GM12878 (cell line): ENCODE measurements around the gene CBFA2T3. TPM values are rescaled to one million over a fixed set of nuclear protein-coding genes. Genes with fewer than 3 reads are reported as not detected.

Experiments used
- ATAC-seq: fragments of 200-7000 bp; cut with Tn5 transposase; 3 replicates; pipeline ENCODE4 v1.9.1; 2020; ENCODE audit warnings: mild to moderate bottlenecking, moderate library complexity
- BruUV-seq: library from RNA; stranded (reverse); fragments of 400-500 nt; replicated peaks from 2 replicates; lab custom pipeline; 2021; lab: Mats Ljungman, UMichigan
- CTCF ChIA-PET: fragments of 300-600 bp; sonication (Branson Sonifier 250); formaldehyde crosslinking; extraction: SDS; loops from one replicate; lab custom pipeline; 2021; ENCODE audit warnings: inconsistent platforms; lab: Yijun Ruan, JAX
- POLR2A ChIA-PET: fragments of 350-600 bp; formaldehyde crosslinking; extraction: SDS; loops from one replicate; lab custom pipeline; 2021; ENCODE audit warnings: inconsistent platforms; lab: Charles Lee
- RAD21 ChIA-PET: fragments of 300-600 bp; sonication (Branson Sonifier 250); formaldehyde crosslinking; loops from one replicate; lab custom pipeline; 2023; ENCODE audit warnings: antibody characterized with exemption; ENCODE audit not compliant: unreplicated experiment; lab: Charles Lee
- SMC1A ChIA-PET: fragments of 300-600 bp; sonication (Branson Sonifier 250); formaldehyde crosslinking; loops from one replicate; lab custom pipeline; 2023; ENCODE audit not compliant: unreplicated experiment, uncharacterized antibody; lab: Charles Lee
- DNase-seq: peaks from one replicate; pipeline ENCODE4 v3.0.0-alpha.2; 2011; ENCODE audit warnings: low read depth, low spot score
- FAIRE-seq: peaks from 3 replicates; lab custom pipeline; 2011; peaks lifted over from hg19 to GRCh38; lab: Jason Lieb, UNC
- H2AFZ ChIP-seq: 2 replicates; pipeline ENCODE4 v1.6.0; 2011; ENCODE audit warnings: low read depth, low read length, control low read depth; ENCODE audit not compliant: control insufficient read depth
- H3K27ac ChIP-seq: 2 replicates; pipeline ENCODE4 v1.5.1; 2011; ENCODE audit warnings: control low read depth; ENCODE audit not compliant: control insufficient read depth, insufficient read depth
- H3K27me3 ChIP-seq, 2 experiments: replicated peaks in 1 of 2; 2 replicates each; pipeline versions ENCODE4 v1.6.0 to v1.6.1; 2011; ENCODE audit warnings: low read length in 1 of 2; ENCODE audit not compliant: control insufficient read depth in 2 of 2, insufficient read depth in 2 of 2
- H3K36me3 ChIP-seq, 2 experiments: 2 replicates each; pipeline ENCODE4 v1.5.1; 2011; ENCODE audit warnings: low read length in 1 of 2; ENCODE audit not compliant: control insufficient read depth in 2 of 2, insufficient read depth in 2 of 2
- H3K4me1 ChIP-seq: 2 replicates; pipeline ENCODE4 v1.6.1; 2011; ENCODE audit warnings: mild to moderate bottlenecking, low read length, moderate library complexity, mixed read lengths; ENCODE audit not compliant: control insufficient read depth, insufficient read depth
- H3K4me2 ChIP-seq: 2 replicates; pipeline ENCODE4 v1.6.0; 2011; ENCODE audit warnings: control low read depth; ENCODE audit not compliant: control insufficient read depth, insufficient read depth
- H3K4me3 ChIP-seq: fragments of 200-600 bp; sonication (generic); 2 replicates; pipeline ENCODE4 v1.5.1; 2016
- H3K79me2 ChIP-seq: 2 replicates; pipeline ENCODE4 v1.6.0; 2011; ENCODE audit warnings: low read length; ENCODE audit not compliant: control insufficient read depth, insufficient read depth
- H3K9ac ChIP-seq: 2 replicates; pipeline ENCODE4 v1.8.0; 2011; ENCODE audit warnings: low read length, control low read depth, mixed read lengths; ENCODE audit not compliant: control insufficient read depth, insufficient read depth
- H3K9me3 ChIP-seq: replicated peaks from 3 replicates; pipeline ENCODE4 v1.5.1; 2011; ENCODE audit warnings: mild to moderate bottlenecking, low read length; ENCODE audit not compliant: control insufficient read depth, insufficient read depth
- H4K20me1 ChIP-seq: 2 replicates; pipeline ENCODE4 v1.6.0; 2011; ENCODE audit not compliant: control insufficient read depth, insufficient read depth
- BMI1 ChIP-seq: fragments of 450-650 bp; IDR thresholded peaks from 2 replicates; pipeline ENCODE4 v1.6.1; 2016; ENCODE audit warnings: mild to moderate bottlenecking, moderate library complexity, borderline replicate concordance
- BRCA1 ChIP-seq: IDR thresholded peaks from 2 replicates; pipeline ENCODE4 v1.6.1; 2011; ENCODE audit warnings: low read depth, low read length, improper control_type of control experiment
- GABPA ChIP-seq: IDR thresholded peaks from 2 replicates; pipeline ENCODE4 v1.6.1; 2014; ENCODE audit warnings: antibody characterized with exemption, low read depth, mild to moderate bottlenecking, inconsistent platforms
- NFYB ChIP-seq: IDR thresholded peaks from 2 replicates; pipeline ENCODE4 v1.6.1; 2011; ENCODE audit warnings: low read depth, mild to moderate bottlenecking, low read length, improper control_type of control experiment, moderate library complexity; ENCODE audit not compliant: insufficient read depth
- POLR2A ChIP-seq: IDR thresholded peaks from 2 replicates; pipeline ENCODE4 v1.6.1; 2011; ENCODE audit warnings: low read depth, mild to moderate bottlenecking, low read length
- RUNX3 ChIP-seq: IDR thresholded peaks from 2 replicates; pipeline ENCODE4 v1.6.1; 2012; ENCODE audit warnings: low read length, inconsistent platforms
- ZNF24 ChIP-seq: fragments of 450-650 bp; IDR thresholded peaks from 2 replicates; pipeline ENCODE4 v1.6.1; 2017; ENCODE audit warnings: antibody characterized with exemption, mild to moderate bottlenecking
- WGBS: methylation state at CpG from one replicate; pipeline ENCODE4 v1.1.6; 2016; ENCODE audit warnings: low lambda C conversion rate; ENCODE audit not compliant: insufficient replicate concordance, insufficient coverage; ENCODE audit errors: missing lambda C conversion rate; 5-methylcytosine and 5-hydroxymethylcytosine counted together
- in situ Hi-C: fragments of 300-500 bp; cut with MboI; formaldehyde crosslinking; loops from 9 replicates; pipeline ENCODE4 v1.14.3; 2018; ENCODE audit warnings: mixed read lengths
- intact Hi-C: fragments of 100-400 bp; cut with micrococcal nuclease; formaldehyde crosslinking; loops from one replicate; pipeline ENCODE4 v1.14.2; 2022; ENCODE audit not compliant: unreplicated experiment
- polyA plus RNA-seq, 11 experiments: library from polyadenylated mRNA; depleted of rRNA in 4 of 11; unstranded in 6 of 11; stranded (reverse) in 5 of 11; fragments of >200 nt; fragmentation: Nextera tagmentation in 4 of 11; fragmentation: Illumina TruSeq in 1 of 11; extraction: Ambion mirVana in 4 of 11; extraction: Trizol in 1 of 11; gene quantifications; 1 replicate in 1 of 11; 2 replicates in 10 of 11; pipeline versions ENCODE4 v1.2.1 to v1.2.3, GENCODE V29; 2011 to 2016; ENCODE audit warnings: inconsistent platforms in 2 of 11, missing spikeins in 2 of 11, low read depth in 1 of 11
- total RNA-seq, 4 experiments: library from RNA; depleted of rRNA in 3 of 4; stranded (reverse); fragments of >200 nt in 3 of 4; fragmentation: Illumina TruSeq in 1 of 4; extraction: Trizol in 1 of 4; gene quantifications; 2 replicates each; pipeline versions ENCODE4 v1.2.1 to v1.2.3, GENCODE V29; 2013 to 2021
- TF ChIP-seq, protein P1 (sequence below): IDR thresholded peaks from 2 replicates; pipeline ENCODE4 v1.6.1; 2012; ENCODE audit warnings: low read depth, low read length, improper control_type of control experiment

The CBFA2T3 gene
- total and polyA plus RNA-seq, 10 of the 15 experiments (the other 5 are each of a cell fraction or from before 2014, with no cell fraction given) = 0.69 to 42.6 (median 4.5) TPM

DNA sequence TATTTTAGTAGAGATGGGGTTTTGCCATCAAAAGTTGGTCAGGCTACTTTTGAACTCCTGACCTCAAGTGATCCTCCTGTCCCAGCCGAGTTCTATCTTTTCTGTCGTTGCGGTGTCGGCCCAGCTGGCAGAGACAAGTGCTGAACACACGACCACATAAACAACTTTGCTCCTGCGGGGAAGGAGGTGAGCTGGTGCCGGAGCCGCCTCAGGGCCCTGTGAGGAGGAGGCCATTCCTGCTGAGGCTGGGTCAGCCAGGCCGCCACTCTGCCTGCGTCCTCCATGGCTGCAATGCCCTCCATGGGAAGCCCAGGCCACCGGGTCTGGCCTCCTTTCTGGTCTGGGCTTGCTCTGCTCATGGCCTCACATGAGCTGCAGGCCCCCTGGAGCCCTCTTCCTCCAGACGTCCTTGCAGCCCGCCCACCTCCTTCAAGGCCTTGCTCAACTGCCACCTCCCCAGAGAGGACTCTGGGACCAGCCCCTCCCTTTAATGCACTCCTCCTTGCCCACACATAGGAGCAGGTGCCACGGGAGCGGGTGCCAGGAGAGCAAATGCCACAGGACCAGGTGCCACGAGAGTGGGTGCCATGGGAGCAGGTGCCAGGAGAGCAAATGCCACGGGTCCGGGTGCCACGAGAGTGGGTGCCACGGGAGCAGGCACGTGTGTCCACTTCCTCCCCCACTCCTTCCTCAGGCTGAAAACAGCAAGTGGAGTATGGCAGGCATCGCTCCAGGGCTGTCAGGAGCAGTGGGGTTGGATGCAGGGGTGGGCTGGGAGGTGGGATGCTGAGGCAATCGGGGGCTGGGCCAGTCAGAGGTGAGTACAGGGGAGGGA is 28.4 kb upstream of the CBFA2T3 start:
- BruUV-seq = no TSS peak
- Histone ChIP-seq H4K20me1 (no peaks in the 10 kb centered on the region; the same call in 1 of the 2 replicates), H2AFZ (no peak overlapping the region), H3K79me2 (no peaks in the 10 kb centered on the region)
- intact Hi-C loops = no loop called here
- 83% methylated on average over 22 of the region's 23 CpGs for WGBS
- CTCF ChIA-PET = no interaction called here
- TF ChIP-seq, protein P1, sequence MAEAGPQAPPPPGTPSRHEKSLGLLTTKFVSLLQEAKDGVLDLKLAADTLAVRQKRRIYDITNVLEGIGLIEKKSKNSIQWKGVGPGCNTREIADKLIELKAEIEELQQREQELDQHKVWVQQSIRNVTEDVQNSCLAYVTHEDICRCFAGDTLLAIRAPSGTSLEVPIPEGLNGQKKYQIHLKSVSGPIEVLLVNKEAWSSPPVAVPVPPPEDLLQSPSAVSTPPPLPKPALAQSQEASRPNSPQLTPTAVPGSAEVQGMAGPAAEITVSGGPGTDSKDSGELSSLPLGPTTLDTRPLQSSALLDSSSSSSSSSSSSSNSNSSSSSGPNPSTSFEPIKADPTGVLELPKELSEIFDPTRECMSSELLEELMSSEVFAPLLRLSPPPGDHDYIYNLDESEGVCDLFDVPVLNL = no peak
- no peak for TF ChIP-seq BMI1
- TF ChIP-seq RUNX3 = no peak
- no peak for TF ChIP-seq GABPA
- no peak for TF ChIP-seq BRCA1
- TF ChIP-seq ZNF24 = no peak
- TF ChIP-seq NFYB = no peak
- TF ChIP-seq POLR2A = no peak
- TF ChIP-seq, all 136 proteins: peak for 0
- H3K9ac ChIP-seq = no peak overlapping the region
- no peak overlapping the region for H3K27ac ChIP-seq
- no peaks in the 10 kb centered on the region; the same call in 1 of the 2 replicates for H3K4me1 ChIP-seq
- 0 out of 4 replicates have a peak, but pooled peaks cover 0 to 6% of the 10 kb centered on the region in 2 experiments for H3K27me3 ChIP-seq
- no peaks in the 10 kb centered on the region; the same call in 2 of the 3 replicates for H3K9me3 ChIP-seq
- SMC1A ChIA-PET = interaction anchor here (1.2 kb wide), 1 partner anchor 10 kb away, joined by 3 read pairs; no protein-coding TSS in a partner anchor
- POLR2A ChIA-PET = no interaction called here
- DNase-seq = no peak
- H3K36me3 ChIP-seq = no peaks in the 10 kb centered on the region
- no peak overlapping the region for H3K4me2 ChIP-seq
- ATAC-seq = no peak
- RAD21 ChIA-PET = no interaction called here
- H3K4me3 ChIP-seq = no peak overlapping the region
- FAIRE-seq = no peak
- in situ Hi-C loops = no loop called here
